Esophagus muscularis mucosa (tissue), 4 donors: Measurements from ENCODE around the gene SDCBP2. TPM values are rescaled to one million over a fixed set of nuclear protein-coding genes. Genes with fewer than 3 reads are reported as not detected.

Experiments
- DNase-seq: peaks from one replicate; pipeline ENCODE4 v3.0.0-alpha.2; 2017; ENCODE audit errors: extremely low spot score
- H3K27ac ChIP-seq, 4 donors: fragments of 200-600 bp; sonication (generic); replicated peaks in 1 of 4; 1 replicate in 3 of 4; 2 replicates in 1 of 4; pipeline ENCODE4 v1.5.1; 2016 to 2019; ENCODE audit warnings: mild to moderate bottlenecking in 1 of 4
- H3K27me3 ChIP-seq, 4 donors: fragments of 200-600 bp; sonication (generic); one replicate each; pipeline versions ENCODE4 v1.5.1 to v1.6.0; 2016 to 2019
- H3K36me3 ChIP-seq, 4 donors: fragments of 200-600 bp; sonication (generic); one replicate each; pipeline ENCODE4 v1.5.1; 2016 to 2019
- H3K4me1 ChIP-seq, 4 donors: fragments of 200-600 bp; sonication (generic); one replicate each; pipeline ENCODE4 v1.5.1; 2016 to 2019
- H3K4me3 ChIP-seq, 4 donors: fragments of 200-600 bp; sonication (generic); 1 replicate in 2 of 4; 2 replicates in 2 of 4; pipeline ENCODE4 v1.5.1; 2016 to 2019; ENCODE audit warnings: mild to moderate bottlenecking in 4 of 4, moderate library complexity in 1 of 4
- H3K9me3 ChIP-seq, 4 donors: fragments of 200-600 bp; sonication (generic); 1 replicate in 3 of 4; 2 replicates in 1 of 4; pipeline ENCODE4 v1.5.1; 2016 to 2019
- EP300 ChIP-seq: sonication (generic); formaldehyde crosslinking; IDR thresholded peaks from one replicate; pipeline ENCODE4 v1.6.1; 2017; ENCODE audit warnings: antibody characterized with exemption
- POLR2A ChIP-seq: fragments of 450-650 bp; IDR thresholded peaks from one replicate; pipeline ENCODE4 v1.6.1; 2017; ENCODE audit warnings: antibody characterized with exemption, moderate library complexity, mild to moderate bottlenecking, low read depth
- POLR2AphosphoS5 ChIP-seq, 2 donors: sonication (generic); formaldehyde crosslinking; IDR thresholded peaks; one replicate each; pipeline ENCODE4 v1.6.1; 2017; ENCODE audit warnings: antibody characterized with exemption in 2 of 2
- WGBS: methylation state at CpG from one replicate; pipeline ENCODE4 v1.1.5; 2018; 5-methylcytosine and 5-hydroxymethylcytosine counted together
- intact Hi-C: fragments of 100-400 bp; cut with DNase I; formaldehyde crosslinking; loops from one replicate; pipeline ENCODE4 v1.15.1; 2023
- total RNA-seq, 4 donors: library from RNA; depleted of rRNA; stranded (reverse); fragments of >200 nt; gene quantifications; one replicate each; pipeline versions ENCODE4 v1.1.0 to v1.2.1, GENCODE V29; 2016
- TF ChIP-seq, protein P1 (sequence below), 3 experiments: fragments of 200-600 bp in 2 of 3; fragments of 450-650 bp in 1 of 3; sonication (generic) in 2 of 3; IDR thresholded peaks; one replicate each; pipeline ENCODE4 v1.5.1; 2017 to 2019; ENCODE audit warnings: antibody characterized with exemption in 3 of 3, mild to moderate bottlenecking in 2 of 3, moderate library complexity in 1 of 3

Gene SDCBP2
- total RNA-seq, 4 donors from 2014 or later: 2.1 to 6.2 (median 4.1) TPM

DNA sequence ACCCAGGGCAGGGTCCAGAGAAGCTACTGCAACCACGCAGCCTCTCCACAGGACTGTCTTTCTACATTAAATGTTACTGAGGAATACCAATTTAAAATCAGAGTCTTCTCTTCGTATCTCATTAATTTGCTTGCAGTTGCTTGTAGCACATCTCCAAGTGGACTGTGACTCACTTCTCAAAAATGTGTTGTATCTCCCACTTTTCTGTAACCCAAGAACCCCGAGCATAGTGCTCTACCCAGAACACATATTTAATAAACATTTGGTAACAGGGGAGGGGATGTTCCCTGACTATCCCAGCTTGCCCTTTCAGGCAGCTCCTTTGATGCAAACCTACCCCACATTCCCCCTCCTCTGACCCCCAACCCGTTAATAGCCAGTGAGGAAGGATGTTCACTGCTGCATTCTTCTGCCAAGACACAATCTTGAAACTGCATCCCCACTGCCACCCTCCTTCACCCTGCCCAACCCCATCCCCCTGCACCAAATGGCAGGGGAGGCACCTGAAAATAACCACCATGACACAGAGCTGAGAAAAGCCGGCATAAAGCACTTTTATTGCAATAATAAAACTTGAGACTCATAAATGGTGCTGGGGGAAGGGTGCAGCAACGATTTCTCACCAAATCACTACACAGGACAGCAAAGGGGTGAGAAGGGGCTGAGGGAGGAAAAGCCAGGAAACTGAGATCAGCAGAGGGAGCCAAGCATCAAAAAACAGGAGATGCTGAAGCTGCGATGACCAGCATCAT, 39.7 kb upstream of the SDCBP2 start:
- Histone ChIP-seq H3K27me3 (no peaks in the 10 kb centered on the region), H3K27ac (peak overlapping the region in 1 of 4 donors; percentile 22), H3K36me3 (peaks cover 5 to 56% (median 38%) of the 10 kb centered on the region in 4 donors), H3K9me3 (no peaks in the 10 kb centered on the region), H3K4me3 (no peak overlapping the region), H3K4me1 (peaks cover 27 to 43% (median 38%) of the 10 kb centered on the region in 4 donors)
- 72% methylated on average over 7 of the region's 7 CpGs for WGBS
- no peak for TF ChIP-seq EP300
- TF ChIP-seq POLR2A: no peak
- TF ChIP-seq, protein P1, sequence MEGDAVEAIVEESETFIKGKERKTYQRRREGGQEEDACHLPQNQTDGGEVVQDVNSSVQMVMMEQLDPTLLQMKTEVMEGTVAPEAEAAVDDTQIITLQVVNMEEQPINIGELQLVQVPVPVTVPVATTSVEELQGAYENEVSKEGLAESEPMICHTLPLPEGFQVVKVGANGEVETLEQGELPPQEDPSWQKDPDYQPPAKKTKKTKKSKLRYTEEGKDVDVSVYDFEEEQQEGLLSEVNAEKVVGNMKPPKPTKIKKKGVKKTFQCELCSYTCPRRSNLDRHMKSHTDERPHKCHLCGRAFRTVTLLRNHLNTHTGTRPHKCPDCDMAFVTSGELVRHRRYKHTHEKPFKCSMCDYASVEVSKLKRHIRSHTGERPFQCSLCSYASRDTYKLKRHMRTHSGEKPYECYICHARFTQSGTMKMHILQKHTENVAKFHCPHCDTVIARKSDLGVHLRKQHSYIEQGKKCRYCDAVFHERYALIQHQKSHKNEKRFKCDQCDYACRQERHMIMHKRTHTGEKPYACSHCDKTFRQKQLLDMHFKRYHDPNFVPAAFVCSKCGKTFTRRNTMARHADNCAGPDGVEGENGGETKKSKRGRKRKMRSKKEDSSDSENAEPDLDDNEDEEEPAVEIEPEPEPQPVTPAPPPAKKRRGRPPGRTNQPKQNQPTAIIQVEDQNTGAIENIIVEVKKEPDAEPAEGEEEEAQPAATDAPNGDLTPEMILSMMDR (IDR thresholded peaks at IDR 0.05): no peak
- no peak for TF ChIP-seq POLR2AphosphoS5 (IDR thresholded peaks at IDR 0.05)
- intact Hi-C loops: no loop called here
- peak; percentile 66 for DNase-seq

DNA sequence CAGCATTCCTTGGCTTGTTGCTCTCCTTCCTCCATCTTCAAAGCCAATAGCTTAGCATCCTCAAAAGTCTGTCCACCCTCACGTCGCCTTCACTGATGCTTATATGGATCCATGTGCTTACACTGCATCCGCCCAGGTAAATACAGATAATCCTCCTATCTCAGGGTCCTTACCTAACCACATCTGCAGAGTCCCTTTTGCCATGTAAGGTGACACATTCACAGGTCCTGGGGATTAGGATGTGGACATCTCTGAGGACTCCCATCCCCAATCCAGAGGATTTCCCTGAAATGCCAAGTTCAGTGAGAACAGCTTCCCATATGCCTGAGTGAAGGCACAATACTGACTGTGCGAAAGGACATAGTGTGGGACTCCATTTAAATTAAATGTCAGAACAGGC, 38.5 kb upstream of the SDCBP2 start:
- Histone ChIP-seq H3K36me3 (peaks cover 5 to 54% (median 35%) of the 10 kb centered on the region in 4 donors), H3K27me3 (no peaks in the 10 kb centered on the region), H3K27ac (no peak overlapping the region), H3K4me3 (no peak overlapping the region), H3K9me3 (no peaks in the 10 kb centered on the region), H3K4me1 (peaks cover 20 to 32% (median 29%) of the 10 kb centered on the region in 4 donors)
- intact Hi-C loops: no loop called here
- TF ChIP-seq EP300 (no peak), POLR2AphosphoS5 (IDR thresholded peaks at IDR 0.05) (no peak), POLR2A (no peak)
- TF ChIP-seq, protein P1 (IDR thresholded peaks at IDR 0.05): no peak
- DNase-seq: peak; percentile 64
- WGBS: 96% methylated on average over 4 of the region's 4 CpGs

DNA sequence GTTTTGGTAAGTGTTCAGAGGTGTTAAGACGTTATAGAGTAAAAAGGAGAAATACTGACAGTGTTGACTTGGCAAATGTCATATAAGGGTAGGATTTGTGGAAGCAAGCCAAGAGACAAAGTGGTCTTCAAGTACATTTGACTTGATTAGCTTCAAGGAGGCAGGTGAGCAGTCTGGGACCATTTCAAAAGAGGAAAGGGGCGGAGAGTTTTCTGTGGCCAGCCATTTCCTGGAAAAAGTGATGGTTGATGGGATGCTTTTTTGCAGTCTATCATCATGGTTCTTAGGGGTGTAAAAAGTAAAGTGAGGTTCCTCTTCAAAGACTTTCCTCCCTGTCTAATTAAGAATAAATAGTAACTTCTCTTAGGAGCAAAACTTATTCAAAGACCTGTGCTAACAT, 35.2 kb upstream of the SDCBP2 start:
- intact Hi-C loops: no loop called here
- H3K36me3 ChIP-seq: peaks cover 0 to 51% (median 32%) of the 10 kb centered on the region in 4 donors
- 60% methylated on average over 2 of the region's 2 CpGs for WGBS

DNA sequence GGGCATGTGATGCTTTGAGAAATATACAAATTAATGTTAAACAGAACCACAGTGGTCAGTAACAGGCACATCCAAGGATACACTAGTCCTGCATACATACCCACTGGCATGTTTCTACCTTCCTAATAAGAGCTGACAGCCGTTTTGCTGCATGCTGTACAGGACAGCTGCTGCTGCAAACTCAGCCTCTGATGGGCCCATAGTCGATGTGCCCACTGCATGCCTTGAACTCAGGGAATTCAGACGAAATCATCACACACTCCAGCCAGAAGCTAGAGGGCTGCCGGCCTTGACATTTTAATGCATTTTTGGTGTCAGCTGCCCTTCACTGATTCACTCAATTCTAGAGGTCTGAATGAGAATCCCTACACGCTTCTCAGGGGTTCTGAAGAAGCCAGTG, 34.6 kb upstream of the SDCBP2 start:
- TF ChIP-seq POLR2AphosphoS5 (IDR thresholded peaks at IDR 0.05) (no peak), POLR2A (no peak), EP300 (no peak)
- TF ChIP-seq, protein P1 (IDR thresholded peaks at IDR 0.05): no peak
- peaks cover 0 to under 1% (median under 1%) of the 10 kb centered on the region in 4 donors for H3K4me1 ChIP-seq
- 86% methylated on average over 5 of the region's 5 CpGs for WGBS
- H3K36me3 ChIP-seq: peaks cover 0 to 48% (median 30%) of the 10 kb centered on the region in 4 donors
- no peaks in the 10 kb centered on the region for H3K27me3 ChIP-seq
- peak; percentile 8 for DNase-seq
- H3K27ac ChIP-seq: no peak overlapping the region
- no peak overlapping the region for H3K4me3 ChIP-seq
- intact Hi-C loops: no loop called here
- H3K9me3 ChIP-seq: no peaks in the 10 kb centered on the region

More for the DNA sequence above, 35.2 kb upstream of the SDCBP2 start:
- peak; percentile 45 for DNase-seq
- Histone ChIP-seq H3K27me3 (no peaks in the 10 kb centered on the region), H3K4me3 (no peak overlapping the region), H3K27ac (no peak overlapping the region), H3K4me1 (peaks cover 0 to 4% (median 2%) of the 10 kb centered on the region in 4 donors), H3K9me3 (no peaks in the 10 kb centered on the region)
- TF ChIP-seq, protein P1 (IDR thresholded peaks at IDR 0.05): no peak
- TF ChIP-seq EP300 (no peak), POLR2AphosphoS5 (IDR thresholded peaks at IDR 0.05) (no peak), POLR2A (no peak)
